Neuronal stem cell (in vitro differentiated cells): Measurements from ENCODE around the gene MFSD6L.

Experiments used
- DNase-seq: peaks from one replicate; pipeline ENCODE4 v3.0.0-alpha.2; 2013; ENCODE audit warnings: low spot score
- H2AFZ ChIP-seq: one replicate; pipeline ENCODE4 v1.6.1; 2013; ENCODE audit warnings: mild to moderate bottlenecking, low read length, inconsistent platforms
- H2AK5ac ChIP-seq: 2 replicates; pipeline ENCODE4 v1.6.1; 2013; ENCODE audit warnings: low read depth, mild to moderate bottlenecking, inconsistent platforms, low read length, moderate library complexity, mixed read lengths
- H2BK120ac ChIP-seq: 2 replicates; pipeline ENCODE4 v1.6.1; 2013; ENCODE audit warnings: low read depth, mild to moderate bottlenecking, inconsistent platforms, low read length, moderate library complexity, mixed read lengths
- H2BK12ac ChIP-seq: one replicate; pipeline ENCODE4 v1.6.1; 2013; ENCODE audit warnings: low read length, inconsistent platforms
- H2BK15ac ChIP-seq: 2 replicates; pipeline ENCODE4 v1.6.1; 2013; ENCODE audit warnings: mild to moderate bottlenecking, low read length, inconsistent platforms, mixed read lengths
- H2BK5ac ChIP-seq: one replicate; pipeline ENCODE4 v1.6.1; 2013; ENCODE audit warnings: inconsistent platforms, mild to moderate bottlenecking, low read length, moderate library complexity
- H3K14ac ChIP-seq: one replicate; pipeline ENCODE4 v1.6.1; 2013; ENCODE audit warnings: low read length, inconsistent platforms
- H3K18ac ChIP-seq: 2 replicates; pipeline ENCODE4 v1.6.1; 2013; ENCODE audit warnings: low read length, inconsistent platforms
- H3K23ac ChIP-seq: 2 replicates; pipeline ENCODE4 v1.6.1; 2013; ENCODE audit warnings: low read depth, mild to moderate bottlenecking, mixed read lengths, low read length, inconsistent platforms; ENCODE audit not compliant: poor library complexity
- H3K27ac ChIP-seq: replicated peaks from 3 replicates; pipeline ENCODE4 v1.5.1; 2013; ENCODE audit warnings: low read length, inconsistent platforms
- H3K27me3 ChIP-seq, 3 experiments: 2 replicates each; pipeline ENCODE4 v1.6.1; 2013; ENCODE audit warnings: low read length in 3 of 3, mild to moderate bottlenecking in 2 of 3, inconsistent platforms in 1 of 3, low read depth in 1 of 3, mixed read lengths in 1 of 3, moderate library complexity in 1 of 3; ENCODE audit not compliant: control insufficient read depth in 3 of 3, insufficient read depth in 3 of 3
- H3K36me3 ChIP-seq, 2 donors: replicated peaks in 1 of 2; 2 replicates each; pipeline ENCODE4 v1.6.1; 2013; ENCODE audit warnings: low read length in 2 of 2; ENCODE audit not compliant: control insufficient read depth in 2 of 2, insufficient read depth in 2 of 2
- H3K4ac ChIP-seq: 2 replicates; pipeline ENCODE4 v1.6.1; 2013; ENCODE audit warnings: inconsistent platforms, mild to moderate bottlenecking, low read length, moderate library complexity
- H3K4me1 ChIP-seq, 2 donors: 1 replicate in 1 of 2; 2 replicates in 1 of 2; pipeline ENCODE4 v1.6.1; 2013; ENCODE audit warnings: low read length in 2 of 2, low read depth in 1 of 2; ENCODE audit not compliant: control insufficient read depth in 2 of 2, insufficient read depth in 1 of 2
- H3K4me2 ChIP-seq: one replicate; pipeline ENCODE4 v1.6.1; 2013; ENCODE audit warnings: mild to moderate bottlenecking, low read length, inconsistent platforms; ENCODE audit not compliant: insufficient read depth, poor library complexity, severe bottlenecking
- H3K4me3 ChIP-seq, 2 donors: 2 replicates each; pipeline ENCODE4 v1.5.1; 2013; ENCODE audit warnings: low read length in 2 of 2, mild to moderate bottlenecking in 2 of 2, inconsistent platforms in 1 of 2, moderate library complexity in 1 of 2
- H3K79me1 ChIP-seq: one replicate; pipeline ENCODE4 v1.6.1; 2013; ENCODE audit warnings: low read depth, mild to moderate bottlenecking, inconsistent platforms, low read length, moderate library complexity
- H3K9ac ChIP-seq: one replicate; pipeline ENCODE4 v1.6.1; 2013; ENCODE audit warnings: mild to moderate bottlenecking, low read depth, low read length, inconsistent platforms; ENCODE audit not compliant: poor library complexity
- H3K9me3 ChIP-seq, 2 donors: replicated peaks in 1 of 2; 2 replicates each; pipeline versions ENCODE3 to v1.6.1; 2013; ENCODE audit warnings: low read length in 2 of 2, mild to moderate bottlenecking in 2 of 2, inconsistent platforms in 1 of 2, low read depth in 1 of 2, mixed read lengths in 1 of 2, moderate library complexity in 1 of 2; ENCODE audit not compliant: control insufficient read depth in 2 of 2, insufficient read depth in 1 of 2
- H4K8ac ChIP-seq: one replicate; pipeline ENCODE4 v1.6.1; 2013; ENCODE audit warnings: low read depth, mild to moderate bottlenecking, inconsistent platforms, low read length, moderate library complexity
- H4K91ac ChIP-seq: one replicate; pipeline ENCODE4 v1.6.1; 2013; ENCODE audit warnings: low read length, low read depth, mild to moderate bottlenecking, inconsistent platforms; ENCODE audit not compliant: poor library complexity
- WGBS, 2 donors: extraction: QIAGEN DNeasy Blood & Tissue Kit; methylation state at CpG; one replicate each; pipeline ENCODE4 v1.1.7; 2013; ENCODE audit warnings: missing lambda C conversion rate in 2 of 2, mixed read lengths in 1 of 2; ENCODE audit not compliant: insufficient read length in 2 of 2, insufficient replicate concordance in 1 of 2; ENCODE audit errors: extremely low coverage in 2 of 2; 5-methylcytosine and 5-hydroxymethylcytosine counted together

The MFSD6L gene

GRCh38 chr17:8754890-8755289 is 44.3 kb downstream of the MFSD6L start:
- no peaks in the 10 kb centered on the region for H3K4me1 ChIP-seq
- H4K91ac ChIP-seq: no peak overlapping the region
- no peak overlapping the region for H2AFZ ChIP-seq
- no peaks in the 10 kb centered on the region for H3K79me1 ChIP-seq
- no peak overlapping the region for H4K8ac ChIP-seq
- no peak overlapping the region for H3K14ac ChIP-seq
- H3K4me3 ChIP-seq: no peak overlapping the region
- H3K27me3 ChIP-seq: peaks cover 0 to 24% (median 0%) of the 10 kb centered on the region in 3 experiments
- WGBS, 2 donors: no CpG with 5 or more reads among the region's 8 CpGs
- H2BK120ac ChIP-seq: no peak overlapping the region
- no peaks in the 10 kb centered on the region for H3K36me3 ChIP-seq
- H3K27ac ChIP-seq: no peak overlapping the region
- H3K9me3 ChIP-seq: no peaks in the 10 kb centered on the region
- H3K9ac ChIP-seq: no peak overlapping the region
- no peak overlapping the region for H3K4me2 ChIP-seq
- H2BK12ac ChIP-seq: no peak overlapping the region
- no peak overlapping the region for H3K23ac ChIP-seq
- no peak overlapping the region for H2BK5ac ChIP-seq
- no peak overlapping the region for H3K4ac ChIP-seq
- H2AK5ac ChIP-seq: no peak overlapping the region
- DNase-seq: no peak
- peak overlapping the region; percentile 23 for H3K18ac ChIP-seq
- H2BK15ac ChIP-seq: no peak overlapping the region

GRCh38 chr17:8753976-8754440 is 45.2 kb downstream of the MFSD6L start:
- H3K27ac ChIP-seq: no peak overlapping the region
- H3K23ac ChIP-seq: no peak overlapping the region
- DNase-seq: no peak

GRCh38 chr17:8753136-8753975 is 45.8 kb downstream of the MFSD6L start:
- H2AFZ ChIP-seq: no peak overlapping the region
- no peak overlapping the region for H3K23ac ChIP-seq
- no peaks in the 10 kb centered on the region for H3K4me1 ChIP-seq
- no peak for DNase-seq
- no peak overlapping the region for H3K4me3 ChIP-seq
- no peaks in the 10 kb centered on the region for H3K79me1 ChIP-seq
- H3K4ac ChIP-seq: no peak overlapping the region
- H3K14ac ChIP-seq: no peak overlapping the region
- no peak overlapping the region for H3K27ac ChIP-seq
- H2BK15ac ChIP-seq: no peak overlapping the region
- no peak overlapping the region for H3K9ac ChIP-seq
- no peak overlapping the region for H3K4me2 ChIP-seq
- H2BK5ac ChIP-seq: peak overlapping the region; percentile 7
- H4K91ac ChIP-seq: no peak overlapping the region
- H3K27me3 ChIP-seq: peaks cover 0 to 14% (median 0%) of the 10 kb centered on the region in 3 experiments
- H3K18ac ChIP-seq: no peak overlapping the region
- H3K9me3 ChIP-seq: no peaks in the 10 kb centered on the region
- no peak overlapping the region for H2BK120ac ChIP-seq
- H3K36me3 ChIP-seq: no peaks in the 10 kb centered on the region
- no CpG with 5 or more reads among the region's 12 CpGs for WGBS, 2 donors
- H2BK12ac ChIP-seq: no peak overlapping the region
- H2AK5ac ChIP-seq: peak overlapping the region; percentile 40
- no peak overlapping the region for H4K8ac ChIP-seq

More at GRCh38 chr17:8753976-8754440, 45.2 kb downstream of the MFSD6L start:
- H3K27me3 ChIP-seq: peaks cover 0 to 20% (median 0%) of the 10 kb centered on the region in 3 experiments
- no peak overlapping the region for H2BK12ac ChIP-seq
- H2BK5ac ChIP-seq: no peak overlapping the region
- no peak overlapping the region for H3K4me2 ChIP-seq
- H2AK5ac ChIP-seq: no peak overlapping the region
- no peak overlapping the region for H3K4me3 ChIP-seq
- H3K9ac ChIP-seq: no peak overlapping the region
- H4K91ac ChIP-seq: no peak overlapping the region
- H3K14ac ChIP-seq: no peak overlapping the region
- no peaks in the 10 kb centered on the region for H3K36me3 ChIP-seq
- H2BK120ac ChIP-seq: no peak overlapping the region
- H2AFZ ChIP-seq: no peak overlapping the region
- no CpG with 5 or more reads among the region's 1 CpG for WGBS, 2 donors
- H4K8ac ChIP-seq: no peak overlapping the region
- H3K9me3 ChIP-seq: no peaks in the 10 kb centered on the region
- H3K4me1 ChIP-seq: no peaks in the 10 kb centered on the region
- no peak overlapping the region for H3K18ac ChIP-seq
- H3K79me1 ChIP-seq: no peaks in the 10 kb centered on the region
- H2BK15ac ChIP-seq: no peak overlapping the region
- no peak overlapping the region for H3K4ac ChIP-seq

- H3K27me3 ChIP-seq: peaks cover 0 to 6% (median 6%) of the 10 kb centered on the region in 3 experiments
- no peak overlapping the region for H2AK5ac ChIP-seq
- no peak overlapping the region for H2AFZ ChIP-seq
- H2BK12ac ChIP-seq: no peak overlapping the region
- H3K9me3 ChIP-seq: peaks cover 0 to 2% of the 10 kb centered on the region in 2 donors
- H3K4me3 ChIP-seq: no peak overlapping the region
- no peak overlapping the region for H3K4ac ChIP-seq
- H2BK15ac ChIP-seq: no peak overlapping the region
- no peak overlapping the region for H3K4me2 ChIP-seq
- H4K8ac ChIP-seq: no peak overlapping the region
- peaks cover under 1 to 5% of the 10 kb centered on the region in 2 donors for H3K4me1 ChIP-seq
- no peak overlapping the region for H3K18ac ChIP-seq
- no peak overlapping the region for H4K91ac ChIP-seq
- WGBS, 2 donors: no CpG with 5 or more reads among the region's 3 CpGs
- H3K9ac ChIP-seq: no peak overlapping the region
- no peak overlapping the region for H3K27ac ChIP-seq
- H2BK5ac ChIP-seq: no peak overlapping the region
- DNase-seq: no peak
- no peak overlapping the region for H3K14ac ChIP-seq
- H3K36me3 ChIP-seq: no peaks in the 10 kb centered on the region
- no peak overlapping the region for H3K23ac ChIP-seq
- H3K79me1 ChIP-seq: no peaks in the 10 kb centered on the region
- no peak overlapping the region for H2BK120ac ChIP-seq
Measured at GRCh38 chr17:8749616-8750015, 49.5 kb downstream of the MFSD6L start.
